Measurements from ENCODE around the gene BCAR3.

DNA sequence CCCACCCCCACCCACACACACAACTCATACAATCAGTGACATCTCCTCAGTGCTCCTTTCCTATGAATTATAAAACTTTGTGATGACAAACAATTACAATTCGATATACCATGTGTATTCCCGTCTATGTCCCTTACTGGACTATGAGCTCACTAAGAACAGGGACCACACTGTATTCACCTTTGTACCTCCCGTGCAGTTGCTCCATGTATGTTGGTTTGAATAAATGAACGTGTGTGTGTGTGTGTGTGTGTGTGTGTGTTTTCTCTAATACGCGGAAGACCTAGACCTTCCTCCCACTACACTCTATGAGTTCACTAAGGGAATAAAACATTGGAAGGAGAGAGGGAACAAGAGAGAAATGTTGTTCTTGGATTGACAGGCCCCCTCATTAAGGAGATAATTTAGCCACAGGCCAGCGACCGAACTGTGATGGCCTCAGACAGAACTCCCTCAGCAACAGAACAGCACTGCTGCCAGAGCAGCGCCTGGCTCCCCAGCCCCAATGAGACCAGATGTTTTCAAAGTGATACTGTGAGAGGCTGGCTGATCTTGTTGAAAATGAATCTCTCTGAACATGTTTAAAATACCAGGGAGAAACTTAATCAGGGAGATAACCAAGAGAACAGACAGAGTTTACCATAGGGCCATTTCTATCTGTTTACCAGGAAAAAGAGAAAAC, 21.7 kb downstream of the BCAR3 start:
- TF ChIP-seq CTCF (IDR thresholded peaks at IDR 0.05) (no peak), POLR2A (IDR thresholded peaks at IDR 0.05) (no peak)
